Thyroid gland (tissue), 4 donors: Measurements from ENCODE around the gene KLHL18. TPM values are rescaled to one million over a fixed set of nuclear protein-coding genes. Genes with fewer than 3 reads are reported as not detected.
"Not testable (repeated sequence)": the region's sequence is repeated elsewhere in the genome, so short reads cannot be mapped to it uniquely, and the experiment has no call there.

Source experiments
- DNase-seq, 2 donors: peaks; one replicate each; pipeline ENCODE4 v3.0.0-alpha.2; 2019
- H3K27ac ChIP-seq, 3 donors: fragments of 200-600 bp; sonication (generic); 1 replicate in 2 of 3; 2 replicates in 1 of 3; pipeline ENCODE4 v1.5.1; 2016 to 2019; ENCODE audit warnings: mild to moderate bottlenecking in 1 of 3, moderate library complexity in 1 of 3
- H3K27me3 ChIP-seq: fragments of 200-600 bp; sonication (generic); one replicate; pipeline ENCODE4 v1.5.1; 2019
- H3K36me3 ChIP-seq, 2 donors: fragments of 200-600 bp; sonication (generic); one replicate each; pipeline ENCODE4 v1.5.1; 2016 to 2019
- H3K4me1 ChIP-seq, 2 donors: fragments of 200-600 bp; sonication (generic); one replicate each; pipeline ENCODE4 v1.5.1; 2017 to 2019
- H3K4me3 ChIP-seq, 3 donors: fragments of 200-600 bp; sonication (generic); replicated peaks in 1 of 3; 1 replicate in 2 of 3; 2 replicates in 1 of 3; pipeline ENCODE4 v1.5.1; 2016; ENCODE audit warnings: mild to moderate bottlenecking in 1 of 3
- H3K9me3 ChIP-seq: fragments of 200-600 bp; sonication (generic); one replicate; pipeline ENCODE4 v1.5.1; 2017
- POLR2A ChIP-seq, 2 donors: fragments of 450-650 bp; IDR thresholded peaks; one replicate each; pipeline ENCODE4 v1.6.1; 2017; ENCODE audit warnings: antibody characterized with exemption in 2 of 2, mild to moderate bottlenecking in 2 of 2, moderate library complexity in 1 of 2
- WGBS, 2 donors: methylation state at CpG; one replicate each; pipeline ENCODE4 v1.1.5; 2017; 5-methylcytosine and 5-hydroxymethylcytosine counted together
- intact Hi-C: fragments of 100-400 bp; cut with DNase I; formaldehyde crosslinking; loops from one replicate; pipeline ENCODE4 v1.15.1; 2023
- total RNA-seq, 4 donors: library from RNA; depleted of rRNA; stranded (reverse); fragments of >200 nt; gene quantifications; one replicate each; pipeline ENCODE4 v1.2.3, GENCODE V29; 2016
- TF ChIP-seq, protein P1 (sequence below), 6 experiments: fragments of 200-600 bp in 3 of 6; fragments of 450-650 bp in 3 of 6; sonication (generic) in 3 of 6; IDR thresholded peaks; one replicate each; pipeline ENCODE4 v1.5.1; 2016 to 2019; ENCODE audit warnings: antibody characterized with exemption in 6 of 6, mild to moderate bottlenecking in 2 of 6, inconsistent platforms in 1 of 6, moderate library complexity in 1 of 6

The KLHL18 gene
- total RNA-seq, 4 donors from 2014 or later = 25.2 to 38.7 (median 30.6) TPM

DNA sequence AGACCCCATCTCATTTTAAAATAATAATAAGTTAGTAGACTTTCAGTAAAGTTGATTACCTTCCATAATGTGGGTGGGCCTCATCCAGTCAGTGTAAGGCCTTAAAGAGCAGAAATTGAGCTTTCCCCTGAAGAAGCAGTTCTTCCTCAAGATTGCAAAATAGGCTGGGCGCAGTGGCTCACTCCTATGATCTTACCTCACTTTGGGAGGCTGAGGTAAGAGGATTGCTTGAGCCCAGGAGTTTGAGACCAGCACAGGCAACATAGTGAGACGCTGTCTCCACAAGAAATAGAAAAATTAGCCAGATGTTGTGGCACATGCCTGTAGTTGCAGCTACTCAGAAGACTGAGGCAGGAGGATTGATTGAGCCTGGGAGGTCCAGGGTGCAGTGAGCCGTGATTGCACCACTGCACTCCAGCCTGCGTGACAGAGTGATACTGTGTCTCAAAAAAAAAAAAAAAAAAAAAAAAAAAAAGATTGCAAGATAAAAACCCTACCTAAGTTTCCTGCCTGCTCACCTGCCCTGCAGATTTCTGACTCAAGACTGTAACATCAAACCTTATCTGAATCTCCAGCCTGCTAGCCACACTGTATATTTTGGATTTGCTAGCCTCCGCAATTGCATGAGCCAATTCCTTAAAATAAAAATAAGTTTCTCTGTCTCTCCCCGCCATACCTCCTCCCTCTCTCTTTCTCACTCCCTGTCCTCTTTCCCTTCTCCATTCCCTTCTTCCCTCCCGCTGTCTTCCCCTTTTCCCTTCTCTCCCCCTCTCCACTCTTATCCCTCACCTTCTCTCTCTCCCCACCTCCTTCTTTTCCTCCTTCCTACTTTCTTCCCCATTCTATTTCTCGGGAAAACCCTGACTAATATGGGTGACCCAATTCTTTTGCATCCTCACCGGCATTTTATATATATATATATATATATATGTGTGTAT lies 16.9 kb downstream of the KLHL18 start:
- 79 to 83% methylated on average over 9 of the region's 9 CpGs for WGBS, 2 donors
- intact Hi-C loops = no loop called here
- DNase-seq = peak; percentile 31 to 39
- H3K27ac ChIP-seq = no peak overlapping the region
- H3K4me1 ChIP-seq = peaks cover 10 to 14% of the 10 kb centered on the region in 2 donors
- TF ChIP-seq POLR2A (IDR thresholded peaks at IDR 0.05) = no peak
- TF ChIP-seq, protein P1, sequence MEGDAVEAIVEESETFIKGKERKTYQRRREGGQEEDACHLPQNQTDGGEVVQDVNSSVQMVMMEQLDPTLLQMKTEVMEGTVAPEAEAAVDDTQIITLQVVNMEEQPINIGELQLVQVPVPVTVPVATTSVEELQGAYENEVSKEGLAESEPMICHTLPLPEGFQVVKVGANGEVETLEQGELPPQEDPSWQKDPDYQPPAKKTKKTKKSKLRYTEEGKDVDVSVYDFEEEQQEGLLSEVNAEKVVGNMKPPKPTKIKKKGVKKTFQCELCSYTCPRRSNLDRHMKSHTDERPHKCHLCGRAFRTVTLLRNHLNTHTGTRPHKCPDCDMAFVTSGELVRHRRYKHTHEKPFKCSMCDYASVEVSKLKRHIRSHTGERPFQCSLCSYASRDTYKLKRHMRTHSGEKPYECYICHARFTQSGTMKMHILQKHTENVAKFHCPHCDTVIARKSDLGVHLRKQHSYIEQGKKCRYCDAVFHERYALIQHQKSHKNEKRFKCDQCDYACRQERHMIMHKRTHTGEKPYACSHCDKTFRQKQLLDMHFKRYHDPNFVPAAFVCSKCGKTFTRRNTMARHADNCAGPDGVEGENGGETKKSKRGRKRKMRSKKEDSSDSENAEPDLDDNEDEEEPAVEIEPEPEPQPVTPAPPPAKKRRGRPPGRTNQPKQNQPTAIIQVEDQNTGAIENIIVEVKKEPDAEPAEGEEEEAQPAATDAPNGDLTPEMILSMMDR (IDR thresholded peaks at IDR 0.05) = no peak
- no peak overlapping the region for H3K4me3 ChIP-seq
- H3K9me3 ChIP-seq = no peaks in the 10 kb centered on the region
- H3K36me3 ChIP-seq = no peaks in the 10 kb centered on the region
- H3K27me3 ChIP-seq = no peaks in the 10 kb centered on the region

DNA sequence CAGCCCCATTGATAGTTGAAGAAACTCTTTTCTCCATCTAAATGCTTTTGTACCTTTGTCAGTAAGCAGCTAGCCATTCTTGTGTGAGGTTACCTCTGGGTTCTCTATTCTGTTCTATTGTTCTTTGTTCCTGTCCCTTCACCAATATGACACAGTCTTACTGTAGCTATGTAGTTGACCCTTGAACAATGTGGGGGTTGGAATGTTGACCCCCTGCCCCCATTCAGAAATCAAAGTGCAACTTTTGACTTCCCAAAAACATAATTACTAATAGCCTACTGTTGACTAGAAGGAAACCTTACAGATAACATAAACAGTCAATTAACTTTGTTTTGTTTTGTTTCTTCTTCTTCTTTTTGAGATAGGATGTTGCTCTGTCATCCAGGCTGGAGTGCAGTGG lies 18.7 kb downstream of the KLHL18 start:
- H3K36me3 ChIP-seq = no peaks in the 10 kb centered on the region
- H3K4me3 ChIP-seq = no peak overlapping the region
- no peak for DNase-seq
- H3K27me3 ChIP-seq = no peaks in the 10 kb centered on the region
- peaks cover 10% of the 10 kb centered on the region in 2 donors for H3K4me1 ChIP-seq
- intact Hi-C loops = no loop called here
- TF ChIP-seq, protein P1 (IDR thresholded peaks at IDR 0.05) = no peak
- no peak for TF ChIP-seq POLR2A (IDR thresholded peaks at IDR 0.05)
- no peak overlapping the region for H3K27ac ChIP-seq
- no peaks in the 10 kb centered on the region for H3K9me3 ChIP-seq

DNA sequence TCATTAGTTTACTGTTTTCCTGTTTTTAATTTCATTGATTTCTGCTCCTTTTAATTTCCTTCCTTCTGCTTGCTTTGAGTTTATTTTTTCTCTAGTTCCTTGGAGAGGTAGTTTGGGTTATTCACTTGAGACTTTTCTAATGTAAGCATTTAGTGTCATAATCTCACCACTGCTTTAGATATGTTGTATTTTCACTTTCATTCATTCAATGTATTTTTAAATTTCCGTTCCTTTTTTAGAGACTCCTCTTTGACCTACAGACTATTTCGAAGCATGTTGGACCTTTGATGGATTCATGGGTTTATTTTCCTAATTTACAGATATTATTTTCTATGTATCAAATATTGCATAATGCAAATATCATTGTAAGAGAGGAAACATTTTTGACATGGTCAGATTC lies 23.3 kb downstream of the KLHL18 start:
- H3K27me3 ChIP-seq = no peaks in the 10 kb centered on the region
- intact Hi-C loops = no loop called here
- no peaks in the 10 kb centered on the region for H3K9me3 ChIP-seq
- no peak for DNase-seq
- WGBS, 2 donors = 84 to 87% methylated on average over 2 of the region's 2 CpGs
- no peak for TF ChIP-seq POLR2A (IDR thresholded peaks at IDR 0.05)
- TF ChIP-seq, protein P1 (IDR thresholded peaks at IDR 0.05) = no peak
- no peaks in the 10 kb centered on the region for H3K36me3 ChIP-seq
- H3K4me1 ChIP-seq = peaks cover 9 to 29% of the 10 kb centered on the region in 2 donors
- no peak overlapping the region for H3K4me3 ChIP-seq
- no peak overlapping the region for H3K27ac ChIP-seq

DNA sequence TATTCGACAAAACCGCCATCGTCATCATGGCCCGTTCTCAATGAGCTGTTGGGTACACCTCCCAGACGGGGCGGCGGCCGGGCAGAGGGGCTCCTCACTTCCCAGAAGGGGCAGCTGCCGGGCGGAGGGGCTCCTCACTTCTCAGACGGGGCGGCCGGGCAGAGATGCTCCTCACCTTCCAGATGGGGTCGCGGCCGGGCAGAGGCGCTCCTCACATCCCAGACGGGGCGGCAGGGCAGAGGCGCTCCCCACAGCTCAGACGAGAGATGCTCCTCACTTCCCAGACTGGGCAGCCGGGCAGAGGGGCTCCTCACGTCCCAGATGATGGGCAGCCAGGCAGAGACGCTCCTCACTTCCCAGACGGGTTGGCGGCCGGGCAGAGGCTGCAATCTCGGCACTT lies 26.5 kb downstream of the KLHL18 start:
- H3K9me3 ChIP-seq, intact Hi-C loops, H3K27me3 ChIP-seq, DNase-seq, H3K4me3 ChIP-seq, H3K36me3 ChIP-seq: not testable (repeated sequence)
- H3K4me1 ChIP-seq = peaks cover 15 to 47% of the 10 kb centered on the region in 2 donors
- peak overlapping the region in 1 of 3 donors; percentile 17 for H3K27ac ChIP-seq
- 98% methylated on average over 13 to 19 of the region's 28 CpGs for WGBS, 2 donors

DNA sequence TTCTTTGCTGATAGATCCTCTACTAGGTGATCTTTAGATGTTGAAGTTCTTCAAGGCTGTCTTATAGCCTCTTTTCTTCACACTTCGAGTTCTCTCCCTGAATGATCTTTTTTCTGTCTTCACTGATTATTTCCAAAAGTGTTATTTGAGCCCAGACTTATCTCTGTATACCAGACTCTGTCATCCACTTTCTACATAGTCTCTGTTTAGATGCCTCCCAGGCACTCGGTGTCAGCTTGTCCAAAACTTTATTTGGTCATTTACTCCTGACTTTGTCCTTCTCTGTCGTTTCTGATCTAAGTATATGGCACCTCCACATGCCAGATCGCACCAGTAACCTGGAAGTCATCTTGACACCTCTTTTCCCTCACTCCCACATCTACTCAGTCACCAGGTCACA lies 27.6 kb downstream of the KLHL18 start:
- intact Hi-C loops = no loop called here
- Histone ChIP-seq H3K4me3 (no peak overlapping the region), H3K4me1 (peaks cover 19 to 58% of the 10 kb centered on the region in 2 donors), H3K9me3 (no peaks in the 10 kb centered on the region), H3K27me3 (no peaks in the 10 kb centered on the region), H3K27ac (peak overlapping the region; percentile 5 to 77 (median 54)), H3K36me3 (no peaks in the 10 kb centered on the region)
- no peak for TF ChIP-seq POLR2A (IDR thresholded peaks at IDR 0.05)
- TF ChIP-seq, protein P1 (IDR thresholded peaks at IDR 0.05) = no peak
- WGBS, 2 donors = 91 to 93% methylated on average over 4 of the region's 4 CpGs
- DNase-seq = no peak
